WTC11 (cell line): ENCODE data around the gene COG5.

Source experiments
- AFF4 ChIP-seq: sonication (generic); formaldehyde crosslinking; IDR thresholded peaks from 2 replicates; pipeline ENCODE4 v1.8.1; 2023; ENCODE audit warnings: mild to moderate bottlenecking, missing genetic modification reagents, borderline replicate concordance
- CTCF ChIP-seq: fragments of 200-600 bp; IDR thresholded peaks from 2 replicates; pipeline ENCODE4 v1.8.0; 2022; ENCODE audit warnings: antibody characterized with exemption
- E2F4 ChIP-seq: sonication (generic); formaldehyde crosslinking; IDR thresholded peaks from 2 replicates; pipeline ENCODE4 v1.8.1; 2022; ENCODE audit warnings: low read depth, mild to moderate bottlenecking, moderate library complexity, missing genetic modification reagents, borderline replicate concordance
- E2F5 ChIP-seq: sonication (generic); formaldehyde crosslinking; IDR thresholded peaks from 2 replicates; pipeline ENCODE4 v1.8.1; 2022; ENCODE audit warnings: mild to moderate bottlenecking, moderate library complexity, missing genetic modification reagents
- GTF2I ChIP-seq: fragments of 250-450 bp; sonication (Bioruptor Pico); conservative IDR thresholded peaks from 2 replicates; pipeline ENCODE4 v1.4.0; 2021; ENCODE audit warnings: mild to moderate bottlenecking
- IRF1 ChIP-seq: sonication (generic); formaldehyde crosslinking; IDR thresholded peaks from 2 replicates; pipeline ENCODE4 v1.8.0; 2023; ENCODE audit warnings: missing genetic modification reagents
- MYBL2 ChIP-seq: sonication (generic); formaldehyde crosslinking; IDR thresholded peaks from 2 replicates; pipeline ENCODE4 v1.8.1; 2023; ENCODE audit warnings: mild to moderate bottlenecking, moderate library complexity, missing genetic modification reagents
- NR2C2 ChIP-seq: sonication (generic); formaldehyde crosslinking; IDR thresholded peaks from 2 replicates; pipeline ENCODE4 v1.8.0; 2022; ENCODE audit warnings: mild to moderate bottlenecking, missing genetic modification reagents
- PREB ChIP-seq: sonication (generic); formaldehyde crosslinking; IDR thresholded peaks from 2 replicates; pipeline ENCODE4 v1.8.1; 2022; ENCODE audit warnings: mild to moderate bottlenecking, missing genetic modification reagents, moderate library complexity, borderline replicate concordance
- TEAD4 ChIP-seq: sonication (generic); formaldehyde crosslinking; IDR thresholded peaks from 2 replicates; pipeline ENCODE4 v1.8.0; 2022; ENCODE audit warnings: mild to moderate bottlenecking, missing genetic modification reagents
- USF2 ChIP-seq: sonication (generic); formaldehyde crosslinking; IDR thresholded peaks from 2 replicates; pipeline ENCODE4 v1.8.1; 2023; ENCODE audit warnings: mild to moderate bottlenecking, missing genetic modification reagents, moderate library complexity
- ZBTB21 ChIP-seq: sonication (generic); formaldehyde crosslinking; IDR thresholded peaks from 2 replicates; pipeline ENCODE4 v1.8.1; 2023; ENCODE audit warnings: mild to moderate bottlenecking, missing genetic modification reagents, borderline replicate concordance
- ZNF121 ChIP-seq: sonication (generic); formaldehyde crosslinking; IDR thresholded peaks from 2 replicates; pipeline ENCODE4 v1.8.0; 2023; ENCODE audit warnings: missing genetic modification reagents
- ZNF396 ChIP-seq: fragments of 250-450 bp; sonication (Bioruptor Pico); IDR thresholded peaks from 2 replicates; pipeline ENCODE4 v1.8.0; 2021; ENCODE audit warnings: mild to moderate bottlenecking, moderate library complexity, borderline replicate concordance

GRCh38 chr7:107499731-107500130 lies 64.0 kb downstream of the COG5 start:
- no peak for TF ChIP-seq TEAD4 (CRISPR knock-in tag)
- TF ChIP-seq E2F5 (CRISPR knock-in tag), result no peak
- TF ChIP-seq CTCF, result no peak
- TF ChIP-seq USF2, result no peak
- TF ChIP-seq IRF1, result no peak
- TF ChIP-seq ZNF121 (CRISPR knock-in tag), result no peak
- no peak for TF ChIP-seq ZBTB21 (CRISPR knock-in tag)
- no peak for TF ChIP-seq NR2C2 (CRISPR knock-in tag)
- no peak for TF ChIP-seq GTF2I (CRISPR knock-in tag)
- TF ChIP-seq PREB (CRISPR knock-in tag), result no peak
- no peak for TF ChIP-seq E2F4 (CRISPR knock-in tag)
- TF ChIP-seq MYBL2 (CRISPR knock-in tag), result no peak
- no peak for TF ChIP-seq ZNF396 (CRISPR knock-in tag)
- TF ChIP-seq AFF4, result no peak
